Liver (tissue), 9 donors: Measurements from ENCODE around the gene GARIN5A. TPM values are rescaled to one million over a fixed set of nuclear protein-coding genes. Genes with fewer than 3 reads are reported as not detected.

Source experiments
- DNase-seq: peaks from one replicate; pipeline ENCODE4 v3.0.0-alpha.2; 2017; ENCODE audit warnings: low spot score
- H3K27ac ChIP-seq, 2 donors: one replicate each; pipeline ENCODE4 v1.7.0; 2013; ENCODE audit warnings: inconsistent platforms in 2 of 2, low read length in 2 of 2, control low read depth in 1 of 2, low read depth in 1 of 2, mild to moderate bottlenecking in 1 of 2
- H3K27me3 ChIP-seq, 4 donors: one replicate each; pipeline versions ENCODE4 v1.6.1 to v1.7.0; 2013; ENCODE audit warnings: low read length in 3 of 4, inconsistent platforms in 1 of 4, mild to moderate bottlenecking in 1 of 4, moderate library complexity in 1 of 4; ENCODE audit not compliant: control insufficient read depth in 4 of 4, insufficient read depth in 4 of 4
- H3K36me3 ChIP-seq, 4 donors: one replicate each; pipeline versions ENCODE4 v1.6.1 to v1.7.0; 2013; ENCODE audit warnings: low read length in 3 of 4, mild to moderate bottlenecking in 3 of 4, low read depth in 1 of 4, moderate library complexity in 1 of 4; ENCODE audit not compliant: control insufficient read depth in 4 of 4, insufficient read depth in 3 of 4
- H3K4me1 ChIP-seq, 4 donors: one replicate each; pipeline versions ENCODE4 v1.6.1 to v1.7.0; 2013; ENCODE audit warnings: low read length in 3 of 4, mild to moderate bottlenecking in 3 of 4, moderate library complexity in 1 of 4; ENCODE audit not compliant: control insufficient read depth in 4 of 4, insufficient read depth in 4 of 4
- H3K4me3 ChIP-seq, 3 donors: one replicate each; pipeline versions ENCODE4 v1.6.1 to v1.7.0; 2013; ENCODE audit warnings: low read length in 3 of 3, control low read depth in 1 of 3, low read depth in 1 of 3, mild to moderate bottlenecking in 1 of 3
- H3K9ac ChIP-seq, 2 donors: one replicate each; pipeline ENCODE4 v1.7.0; 2013; ENCODE audit warnings: low read length in 2 of 2, mild to moderate bottlenecking in 2 of 2, moderate library complexity in 2 of 2, control low read depth in 1 of 2, low read depth in 1 of 2
- H3K9me3 ChIP-seq, 4 donors: one replicate each; pipeline versions ENCODE4 v1.6.1 to v1.7.0; 2013; ENCODE audit warnings: low read length in 3 of 4; ENCODE audit not compliant: control insufficient read depth in 4 of 4
- CTCF ChIP-seq: fragments of 150-350 bp; IDR thresholded peaks from 2 replicates; pipeline ENCODE4 v1.5.1; 2017; ENCODE audit warnings: improper control_type of control experiment, low read depth, low read length; ENCODE audit not compliant: missing input control
- EGR1 ChIP-seq, 2 donors: IDR thresholded peaks; 2 replicates each; pipeline ENCODE4 v1.6.1; 2016 to 2018; ENCODE audit warnings: antibody characterized with exemption in 2 of 2, low read depth in 2 of 2
- FOXA1 ChIP-seq: IDR thresholded peaks from 2 replicates; pipeline ENCODE4 v1.6.1; 2016; ENCODE audit warnings: antibody characterized with exemption
- FOXA2 ChIP-seq: IDR thresholded peaks from 2 replicates; pipeline ENCODE4 v1.6.1; 2016; ENCODE audit warnings: antibody characterized with exemption
- GABPA ChIP-seq, 2 donors: IDR thresholded peaks in 1 of 2; conservative IDR thresholded peaks in 1 of 2; 2 replicates each; pipeline ENCODE4 v1.6.1; 2016; ENCODE audit warnings: antibody characterized with exemption in 2 of 2, mild to moderate bottlenecking in 1 of 2, moderate library complexity in 1 of 2
- HNF4A ChIP-seq, 2 donors: conservative IDR thresholded peaks; 2 replicates each; pipeline ENCODE4 v1.6.1; 2016; ENCODE audit warnings: antibody characterized with exemption in 2 of 2, mild to moderate bottlenecking in 2 of 2
- HNF4G ChIP-seq: IDR thresholded peaks from 2 replicates; pipeline ENCODE4 v1.6.1; 2016; ENCODE audit warnings: antibody characterized with exemption
- JUND ChIP-seq, 2 donors: IDR thresholded peaks; 2 replicates each; pipeline ENCODE4 v1.6.1; 2016; ENCODE audit warnings: antibody characterized with exemption in 2 of 2
- MAX ChIP-seq: IDR thresholded peaks from 2 replicates; pipeline ENCODE4 v1.6.1; 2016; ENCODE audit warnings: antibody characterized with exemption
- NR2F2 ChIP-seq: IDR thresholded peaks from 2 replicates; pipeline ENCODE4 v1.6.1; 2016; ENCODE audit warnings: antibody characterized with exemption
- RAD21 ChIP-seq, 2 donors: IDR thresholded peaks; 2 replicates each; pipeline ENCODE4 v1.6.1; 2016; ENCODE audit warnings: antibody characterized with exemption in 2 of 2, mild to moderate bottlenecking in 2 of 2
- RXRA ChIP-seq, 2 donors: IDR thresholded peaks; 2 replicates each; pipeline ENCODE4 v1.6.1; 2017 to 2018; ENCODE audit warnings: antibody characterized with exemption in 2 of 2, mild to moderate bottlenecking in 1 of 2
- SP1 ChIP-seq: IDR thresholded peaks from 2 replicates; pipeline ENCODE4 v1.6.1; 2018; ENCODE audit warnings: antibody characterized with exemption, mild to moderate bottlenecking
- TAF1 ChIP-seq: conservative IDR thresholded peaks from 2 replicates; pipeline ENCODE4 v1.6.1; 2016; ENCODE audit warnings: antibody characterized with exemption, mild to moderate bottlenecking
- YY1 ChIP-seq: IDR thresholded peaks from 2 replicates; pipeline ENCODE4 v1.6.1; 2016; ENCODE audit warnings: antibody characterized with exemption, mild to moderate bottlenecking
- ZBTB33 ChIP-seq: IDR thresholded peaks from 2 replicates; pipeline ENCODE4 v1.6.1; 2016; ENCODE audit warnings: antibody characterized with exemption
- WGBS: extraction: QIAGEN DNeasy Blood & Tissue Kit; methylation state at CpG from one replicate; pipeline ENCODE4 v1.1.7; 2013; 5-methylcytosine and 5-hydroxymethylcytosine counted together
- polyA plus RNA-seq, 2 donors: library from polyadenylated mRNA; stranded (reverse) in 1 of 2; unstranded in 1 of 2; fragments of 200-250 nt in 1 of 2; fragments of >200 nt in 1 of 2; fragmentation: Nextera tagmentation in 1 of 2; extraction: Ambion mirVana in 1 of 2; gene quantifications; one replicate each; pipeline versions ENCODE4 v1.2.1 to v1.2.3, GENCODE V29; 2013 to 2015
- total RNA-seq, 2 donors: library from RNA; depleted of rRNA; stranded (reverse); fragments of >200 nt; gene quantifications; one replicate each; pipeline ENCODE4 v1.2.3, GENCODE V29; 2014
- TF ChIP-seq, protein P1 (sequence below): IDR thresholded peaks from 2 replicates; pipeline ENCODE4 v1.6.1; 2016; ENCODE audit warnings: antibody characterized with exemption, mild to moderate bottlenecking
- TF ChIP-seq, protein P2 (sequence below): IDR thresholded peaks from 2 replicates; pipeline ENCODE4 v1.6.1; 2016; ENCODE audit warnings: antibody characterized with exemption
- donor health status: healthy.
- donor health status: healthy.
- donor health status: healthy.
- donor health status: healthy.
- donor health status: healthy.

Gene GARIN5A
- total and polyA plus RNA-seq, 4 donors, result 0.42 to 1.7 (median 1.1) TPM

- DNase-seq, result no peak
- WGBS, result 78% methylated on average over 30 of the region's 30 CpGs
- H3K9ac ChIP-seq, result no peak overlapping the region
Measured at GRCh38 chr19:50496189-50497021, 19.8 kb upstream of the GARIN5A start.

More at GRCh38 chr19:50496189-50497021, 19.8 kb upstream of the GARIN5A start:
- no peak overlapping the region for H3K4me3 ChIP-seq
- no peaks in the 10 kb centered on the region for H3K9me3 ChIP-seq
- H3K27ac ChIP-seq, result no peak overlapping the region
- H3K27me3 ChIP-seq, result no peaks in the 10 kb centered on the region
- TF ChIP-seq ZBTB33 (no peak), JUND (IDR thresholded peaks at IDR 0.05) (no peak), RAD21 (IDR thresholded peaks at IDR 0.05) (no peak), HNF4G (no peak), EGR1 (IDR thresholded peaks at IDR 0.05; ENCODE audit: low read depth in 2 of 2) (no peak), YY1 (no peak), FOXA2 (no peak), NR2F2 (no peak), GABPA (IDR thresholded peaks at IDR 0.05 in 1 of 2, conservative IDR thresholded peaks at IDR 0.05 in 1 of 2) (no peak), RXRA (IDR thresholded peaks at IDR 0.05) (no peak), TAF1 (no peak), SP1 (no peak), FOXA1 (no peak), HNF4A (conservative IDR thresholded peaks at IDR 0.05) (no peak), CTCF (no peak), MAX (no peak)
- TF ChIP-seq, protein P1, sequence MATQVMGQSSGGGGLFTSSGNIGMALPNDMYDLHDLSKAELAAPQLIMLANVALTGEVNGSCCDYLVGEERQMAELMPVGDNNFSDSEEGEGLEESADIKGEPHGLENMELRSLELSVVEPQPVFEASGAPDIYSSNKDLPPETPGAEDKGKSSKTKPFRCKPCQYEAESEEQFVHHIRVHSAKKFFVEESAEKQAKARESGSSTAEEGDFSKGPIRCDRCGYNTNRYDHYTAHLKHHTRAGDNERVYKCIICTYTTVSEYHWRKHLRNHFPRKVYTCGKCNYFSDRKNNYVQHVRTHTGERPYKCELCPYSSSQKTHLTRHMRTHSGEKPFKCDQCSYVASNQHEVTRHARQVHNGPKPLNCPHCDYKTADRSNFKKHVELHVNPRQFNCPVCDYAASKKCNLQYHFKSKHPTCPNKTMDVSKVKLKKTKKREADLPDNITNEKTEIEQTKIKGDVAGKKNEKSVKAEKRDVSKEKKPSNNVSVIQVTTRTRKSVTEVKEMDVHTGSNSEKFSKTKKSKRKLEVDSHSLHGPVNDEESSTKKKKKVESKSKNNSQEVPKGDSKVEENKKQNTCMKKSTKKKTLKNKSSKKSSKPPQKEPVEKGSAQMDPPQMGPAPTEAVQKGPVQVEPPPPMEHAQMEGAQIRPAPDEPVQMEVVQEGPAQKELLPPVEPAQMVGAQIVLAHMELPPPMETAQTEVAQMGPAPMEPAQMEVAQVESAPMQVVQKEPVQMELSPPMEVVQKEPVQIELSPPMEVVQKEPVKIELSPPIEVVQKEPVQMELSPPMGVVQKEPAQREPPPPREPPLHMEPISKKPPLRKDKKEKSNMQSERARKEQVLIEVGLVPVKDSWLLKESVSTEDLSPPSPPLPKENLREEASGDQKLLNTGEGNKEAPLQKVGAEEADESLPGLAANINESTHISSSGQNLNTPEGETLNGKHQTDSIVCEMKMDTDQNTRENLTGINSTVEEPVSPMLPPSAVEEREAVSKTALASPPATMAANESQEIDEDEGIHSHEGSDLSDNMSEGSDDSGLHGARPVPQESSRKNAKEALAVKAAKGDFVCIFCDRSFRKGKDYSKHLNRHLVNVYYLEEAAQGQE, result no peak
- TF ChIP-seq, protein P2, sequence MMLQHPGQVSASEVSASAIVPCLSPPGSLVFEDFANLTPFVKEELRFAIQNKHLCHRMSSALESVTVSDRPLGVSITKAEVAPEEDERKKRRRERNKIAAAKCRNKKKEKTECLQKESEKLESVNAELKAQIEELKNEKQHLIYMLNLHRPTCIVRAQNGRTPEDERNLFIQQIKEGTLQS, result no peak
- H3K4me1 ChIP-seq, result no peaks in the 10 kb centered on the region
- no peaks in the 10 kb centered on the region for H3K36me3 ChIP-seq
